H1 (cell line): ENCODE measurements around the gene C17orf50.

Experiments
- ATF2 ChIP-seq: IDR thresholded peaks from 2 replicates; pipeline ENCODE4 v1.6.1; 2012; ENCODE audit warnings: low read length, inconsistent platforms
- ATF3 ChIP-seq: IDR thresholded peaks from 2 replicates; pipeline ENCODE4 v1.6.1; 2011; ENCODE audit warnings: low read depth, mild to moderate bottlenecking, low read length; ENCODE audit not compliant: insufficient read depth
- BACH1 ChIP-seq: IDR thresholded peaks from 2 replicates; pipeline ENCODE4 v1.6.1; 2012; ENCODE audit warnings: low read length, improper control_type of control experiment
- CTCF ChIP-seq, 3 experiments: IDR thresholded peaks; 1 replicate in 2 of 3; 2 replicates in 1 of 3; pipeline versions ENCODE4 v1.5.1 to v1.6.1; 2011; ENCODE audit warnings: low read length in 3 of 3, mild to moderate bottlenecking in 3 of 3, inconsistent platforms in 2 of 3, low read depth in 1 of 3, moderate library complexity in 1 of 3; ENCODE audit not compliant: insufficient read depth in 1 of 3; ENCODE audit errors: control extremely low read depth in 1 of 3
- EP300 ChIP-seq, 2 experiments: IDR thresholded peaks; 1 replicate in 1 of 2; 2 replicates in 1 of 2; pipeline ENCODE4 v1.6.1; 2011 to 2012; ENCODE audit warnings: low read depth in 2 of 2, low read length in 2 of 2, mild to moderate bottlenecking in 2 of 2, borderline replicate concordance in 1 of 2, inconsistent platforms in 1 of 2, moderate library complexity in 1 of 2
- EZH2 ChIP-seq: fragments of 200-600 bp; sonication (generic); IDR thresholded peaks from 2 replicates; pipeline ENCODE4 v1.7.1; 2012; ENCODE audit warnings: low read depth, mild to moderate bottlenecking, moderate library complexity, low read length, inconsistent platforms; ENCODE audit not compliant: severe bottlenecking
- KDM5A ChIP-seq: fragments of 200-600 bp; IDR thresholded peaks from 2 replicates; pipeline ENCODE4 v1.7.1; 2012; ENCODE audit warnings: mild to moderate bottlenecking, low read length, inconsistent platforms, mixed read lengths
- PHF8 ChIP-seq: fragments of 200-600 bp; sonication (generic); conservative IDR thresholded peaks from 2 replicates; pipeline ENCODE4 v1.7.1; 2012; ENCODE audit warnings: low read depth, mild to moderate bottlenecking, inconsistent platforms, low read length, moderate library complexity
- POLR2A ChIP-seq, 2 experiments: IDR thresholded peaks; 1 replicate in 1 of 2; 2 replicates in 1 of 2; pipeline ENCODE4 v1.6.1; 2011; ENCODE audit warnings: low read depth in 2 of 2, low read length in 2 of 2, mild to moderate bottlenecking in 2 of 2; ENCODE audit errors: control extremely low read depth in 1 of 2
- POLR2AphosphoS5 ChIP-seq: IDR thresholded peaks from 2 replicates; pipeline ENCODE4 v1.6.1; 2011; ENCODE audit warnings: low read depth, low read length
- TBP ChIP-seq: IDR thresholded peaks from 2 replicates; pipeline ENCODE4 v1.6.1; 2011; ENCODE audit warnings: low read depth, low read length, improper control_type of control experiment
- ZNF274 ChIP-seq: IDR thresholded peaks from 2 replicates; pipeline ENCODE4 v1.7.0; 2012; ENCODE audit warnings: low read length, borderline replicate concordance; ENCODE audit errors: extremely low read depth

- TF ChIP-seq POLR2A (IDR thresholded peaks at IDR 0.05; ENCODE audit: control extremely low read depth in 1 of 2, low read depth in 2 of 2, low read length in 2 of 2) (no peak), CTCF (IDR thresholded peaks at IDR 0.05; ENCODE audit: control extremely low read depth in 1 of 3, insufficient read depth in 1 of 3, low read depth in 1 of 3, low read length in 3 of 3) (no peak), ZNF274 (no peak), TBP (no peak), EZH2 (no peak), POLR2AphosphoS5 (no peak), ATF3 (no peak), EP300 (IDR thresholded peaks at IDR 0.05; ENCODE audit: borderline replicate concordance in 1 of 2, low read depth in 2 of 2, low read length in 2 of 2) (no peak), PHF8 (no peak), BACH1 (no peak), KDM5A (no peak), ATF2 (no peak)
Measured at GRCh38 chr17:35799942-35800341, 39.3 kb downstream of the C17orf50 start.
